CD14-positive monocyte (primary cell): ENCODE results near the gene SPDYE3. TPM values are rescaled to one million over a fixed set of nuclear protein-coding genes. Genes with fewer than 3 reads are reported as not detected.
"Not testable (repeated sequence)": the region's sequence is repeated elsewhere in the genome, so short reads cannot be mapped to it uniquely, and the experiment has no call there.

Experiments used
- DNase-seq, 3 donors: peaks; one replicate each; pipeline ENCODE4 v3.0.0-alpha.2; 2011 to 2022
- H2AFZ ChIP-seq: 2 replicates; pipeline ENCODE4 v1.6.0; 2012; ENCODE audit warnings: mild to moderate bottlenecking, low read depth, low read length, inconsistent platforms; ENCODE audit not compliant: insufficient read depth, poor library complexity, severe bottlenecking
- H3K27ac ChIP-seq, 2 donors: 1 replicate in 1 of 2; 2 replicates in 1 of 2; pipeline ENCODE4 v1.5.1; 2012 to 2013; ENCODE audit warnings: low read length in 2 of 2, control low read depth in 1 of 2, inconsistent platforms in 1 of 2, low read depth in 1 of 2, mild to moderate bottlenecking in 1 of 2
- H3K27me3 ChIP-seq, 2 donors: one replicate each; pipeline versions ENCODE4 v1.6.0 to v1.6.1; 2011 to 2013; ENCODE audit warnings: low read length in 2 of 2; ENCODE audit not compliant: control insufficient read depth in 2 of 2, insufficient read depth in 2 of 2
- H3K36me3 ChIP-seq, 2 donors: replicated peaks in 1 of 2; 1 replicate in 1 of 2; 2 replicates in 1 of 2; pipeline versions ENCODE4 v1.5.1 to v1.6.1; 2012 to 2013; ENCODE audit warnings: low read length in 2 of 2, control low read depth in 1 of 2, inconsistent platforms in 1 of 2, mild to moderate bottlenecking in 1 of 2; ENCODE audit not compliant: insufficient read depth in 2 of 2, control insufficient read depth in 1 of 2
- H3K4me1 ChIP-seq, 2 donors: 1 replicate in 1 of 2; 2 replicates in 1 of 2; pipeline versions ENCODE4 v1.5.1 to v1.6.1; 2012 to 2013; ENCODE audit warnings: low read length in 2 of 2, control low read depth in 1 of 2, inconsistent platforms in 1 of 2, mild to moderate bottlenecking in 1 of 2, moderate library complexity in 1 of 2; ENCODE audit not compliant: insufficient read depth in 2 of 2, control insufficient read depth in 1 of 2
- H3K4me2 ChIP-seq: replicated peaks from 2 replicates; pipeline ENCODE3; 2012; ENCODE audit warnings: low read length, moderate library complexity, mild to moderate bottlenecking; ENCODE audit not compliant: poor library complexity, severe bottlenecking; ENCODE audit errors: extremely low read depth
- H3K4me3 ChIP-seq, 3 experiments: fragments of 200-600 bp in 1 of 3; sonication (generic) in 1 of 3; replicated peaks in 1 of 3; 1 replicate in 2 of 3; 2 replicates in 1 of 3; pipeline ENCODE4 v1.5.1; 2011 to 2013; ENCODE audit warnings: low read length in 3 of 3, mild to moderate bottlenecking in 3 of 3, control low read depth in 2 of 3, low read depth in 2 of 3, inconsistent platforms in 1 of 3, moderate library complexity in 1 of 3
- H3K79me2 ChIP-seq: 2 replicates; pipeline ENCODE4 v1.6.0; 2012; ENCODE audit warnings: mild to moderate bottlenecking, control low read depth, inconsistent platforms, low read length, moderate library complexity; ENCODE audit not compliant: insufficient read depth
- H3K9ac ChIP-seq: 2 replicates; pipeline ENCODE4 v1.6.0; 2017; ENCODE audit warnings: low read length, mild to moderate bottlenecking; ENCODE audit not compliant: insufficient read depth, poor library complexity, severe bottlenecking
- H3K9me3 ChIP-seq, 2 donors: replicated peaks in 1 of 2; 1 replicate in 1 of 2; 2 replicates in 1 of 2; pipeline versions ENCODE4 v1.5.1 to v1.6.1; 2012 to 2013; ENCODE audit warnings: low read length in 2 of 2, control low read depth in 1 of 2; ENCODE audit not compliant: control insufficient read depth in 1 of 2, insufficient read depth in 1 of 2
- H4K20me1 ChIP-seq: 2 replicates; pipeline ENCODE4 v1.6.0; 2012; ENCODE audit warnings: mild to moderate bottlenecking, low read length, control low read depth, moderate library complexity; ENCODE audit not compliant: insufficient read depth
- H3K27ac Mint-ChIP-seq, 7 donors: one replicate each; pipeline ENCODE4 v1.8.0; 2020; ENCODE audit warnings: mild to moderate bottlenecking in 7 of 7, mixed read lengths in 7 of 7, moderate library complexity in 6 of 7, inconsistent platforms in 2 of 7
- H3K27me3 Mint-ChIP-seq, 3 donors: one replicate each; pipeline ENCODE4 v1.8.0; 2021 to 2022; ENCODE audit warnings: low read depth in 3 of 3, mild to moderate bottlenecking in 3 of 3, mixed read lengths in 3 of 3, moderate library complexity in 3 of 3, inconsistent platforms in 1 of 3
- H3K36me3 Mint-ChIP-seq, 2 donors: one replicate each; pipeline ENCODE4 v1.8.0; 2020; ENCODE audit warnings: mixed read lengths in 2 of 2, inconsistent platforms in 1 of 2, mild to moderate bottlenecking in 1 of 2
- H3K4me1 Mint-ChIP-seq: one replicate; pipeline ENCODE4 v1.8.0; 2020; ENCODE audit warnings: mild to moderate bottlenecking, mixed read lengths
- H3K4me3 Mint-ChIP-seq, 2 donors: one replicate each; pipeline ENCODE4 v1.8.0; 2020; ENCODE audit warnings: mild to moderate bottlenecking in 2 of 2, mixed read lengths in 2 of 2, moderate library complexity in 1 of 2
- H3K9me3 Mint-ChIP-seq, 7 donors: one replicate each; pipeline ENCODE4 v1.8.0; 2020 to 2022; ENCODE audit warnings: mixed read lengths in 7 of 7, mild to moderate bottlenecking in 6 of 7, moderate library complexity in 6 of 7, inconsistent platforms in 2 of 7
- WGBS: methylation state at CpG from one replicate; pipeline ENCODE4 v1.1.5; 2013; ENCODE audit warnings: missing lambda C conversion rate; ENCODE audit not compliant: insufficient coverage; 5-methylcytosine and 5-hydroxymethylcytosine counted together
- intact Hi-C, 2 donors: fragments of 100-400 bp; cut with micrococcal nuclease; formaldehyde crosslinking; loops; one replicate each; pipeline versions ENCODE4 v1.15.0 to v1.15.1; 2023
- polyA plus RNA-seq, 3 donors: library from polyadenylated mRNA; depleted of rRNA in 1 of 3; unstranded in 2 of 3; stranded (reverse) in 1 of 3; fragments of 300-500 nt in 2 of 3; fragments of >200 nt in 1 of 3; fragmentation: Illumina TruSeq in 2 of 3; gene quantifications; 1 replicate in 2 of 3; 2 replicates in 1 of 3; pipeline ENCODE4 v1.2.3, GENCODE V29; 2012 to 2021
- TF ChIP-seq, protein P1 (sequence below): fragments of 200-600 bp; IDR thresholded peaks from one replicate; pipeline ENCODE4 v1.8.0; 2022; ENCODE audit warnings: antibody characterized with exemption, mild to moderate bottlenecking

Gene SPDYE3
- polyA plus RNA-seq, 3 donors: 0.58 to 1.2 TPM; not detected in 1

DNA sequence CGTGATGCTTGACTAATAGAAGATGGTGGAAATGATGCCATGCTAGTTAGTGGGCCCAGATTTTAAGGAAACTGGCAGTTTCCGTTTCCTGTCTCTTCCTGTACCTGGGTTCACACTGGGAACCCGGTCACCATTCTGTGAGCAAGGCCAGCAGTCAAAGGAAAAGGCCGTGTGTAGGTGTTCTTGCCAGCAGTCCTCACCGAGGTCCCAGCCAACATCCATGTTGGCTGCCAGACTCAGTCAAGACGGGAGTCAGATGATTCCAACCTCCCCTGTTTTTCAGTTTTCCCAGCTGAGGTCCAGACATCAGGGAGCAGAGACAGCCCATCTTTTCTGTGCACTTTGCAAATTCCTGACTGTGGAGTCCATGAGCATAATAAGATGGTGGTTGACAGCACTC is 35.3 kb downstream of the SPDYE3 start:
- intact Hi-C loops: loop anchor here (10.0 kb wide), 1 partner anchor 68 kb away; no protein-coding TSS in a partner anchor
- Mint-ChIP-seq H3K27me3 (peaks cover 0 to 3% (median 0%) of the 10 kb centered on the region in 3 donors), H3K4me3 (no peak overlapping the region), H3K4me1 (peaks cover 12% of the 10 kb centered on the region), H3K9me3 (peaks cover 0 to 2% (median 0%) of the 10 kb centered on the region in 7 donors), H3K36me3 (peaks cover 62 to 72% of the 10 kb centered on the region in 2 donors), H3K27ac (peak overlapping the region in 2 of 7 donors; percentile 3 to 52)
- TF ChIP-seq, protein P1, sequence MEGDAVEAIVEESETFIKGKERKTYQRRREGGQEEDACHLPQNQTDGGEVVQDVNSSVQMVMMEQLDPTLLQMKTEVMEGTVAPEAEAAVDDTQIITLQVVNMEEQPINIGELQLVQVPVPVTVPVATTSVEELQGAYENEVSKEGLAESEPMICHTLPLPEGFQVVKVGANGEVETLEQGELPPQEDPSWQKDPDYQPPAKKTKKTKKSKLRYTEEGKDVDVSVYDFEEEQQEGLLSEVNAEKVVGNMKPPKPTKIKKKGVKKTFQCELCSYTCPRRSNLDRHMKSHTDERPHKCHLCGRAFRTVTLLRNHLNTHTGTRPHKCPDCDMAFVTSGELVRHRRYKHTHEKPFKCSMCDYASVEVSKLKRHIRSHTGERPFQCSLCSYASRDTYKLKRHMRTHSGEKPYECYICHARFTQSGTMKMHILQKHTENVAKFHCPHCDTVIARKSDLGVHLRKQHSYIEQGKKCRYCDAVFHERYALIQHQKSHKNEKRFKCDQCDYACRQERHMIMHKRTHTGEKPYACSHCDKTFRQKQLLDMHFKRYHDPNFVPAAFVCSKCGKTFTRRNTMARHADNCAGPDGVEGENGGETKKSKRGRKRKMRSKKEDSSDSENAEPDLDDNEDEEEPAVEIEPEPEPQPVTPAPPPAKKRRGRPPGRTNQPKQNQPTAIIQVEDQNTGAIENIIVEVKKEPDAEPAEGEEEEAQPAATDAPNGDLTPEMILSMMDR: no peak
- Histone ChIP-seq H2AFZ (no peak overlapping the region), H3K4me2 (no peak overlapping the region), H3K9me3 (no peaks in the 10 kb centered on the region), H4K20me1 (peaks cover 4% of the 10 kb centered on the region), H3K4me3 (no peak overlapping the region), H3K36me3 (peaks cover 34 to 48% of the 10 kb centered on the region in 2 donors), H3K4me1 (peaks cover 4 to 6% of the 10 kb centered on the region in 2 donors), H3K79me2 (peaks cover 29% of the 10 kb centered on the region), H3K27me3 (no peaks in the 10 kb centered on the region), H3K27ac (no peak overlapping the region), H3K9ac (no peak overlapping the region)
- WGBS: 90% methylated on average over 6 of the region's 6 CpGs
- DNase-seq: no peak

DNA sequence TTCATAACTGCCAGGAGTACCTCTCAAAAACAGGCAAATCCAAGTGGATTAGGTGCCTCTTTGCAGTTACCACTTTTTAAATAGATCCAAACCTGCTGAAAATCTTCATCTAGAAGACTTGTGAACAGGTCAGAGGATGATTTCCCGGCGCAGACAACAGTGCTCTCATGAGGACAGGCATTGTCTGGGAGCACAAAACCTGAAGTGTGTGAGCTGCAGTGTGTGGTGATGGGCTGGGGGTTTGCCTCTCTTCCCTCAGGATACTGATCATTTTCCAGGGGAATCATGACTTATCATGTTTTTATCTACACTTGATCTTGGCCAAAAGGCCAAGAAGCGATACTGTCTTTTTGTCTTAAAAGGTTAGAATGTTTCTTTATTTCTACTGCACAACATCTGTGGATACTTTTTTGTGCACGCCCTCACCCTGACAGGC is 36.6 kb downstream of the SPDYE3 start:
- H2AFZ ChIP-seq, H3K4me3 ChIP-seq, DNase-seq, H3K27me3 Mint-ChIP-seq, H3K9ac ChIP-seq, H3K27ac ChIP-seq, H3K27me3 ChIP-seq, H3K4me3 Mint-ChIP-seq, H4K20me1 ChIP-seq, H3K9me3 ChIP-seq, H3K4me2 ChIP-seq, H3K4me1 ChIP-seq, H3K9me3 Mint-ChIP-seq: not testable (repeated sequence)
- intact Hi-C loops: loop anchor here (10.0 kb wide), 1 partner anchor 69 kb away; no protein-coding TSS in a partner anchor
- 92% methylated on average over 2 of the region's 4 CpGs for WGBS
- H3K4me1 Mint-ChIP-seq: peaks cover 12% of the 10 kb centered on the region
- Histone ChIP-seq H3K36me3 (peaks cover 42 to 55% of the 10 kb centered on the region in 2 donors), H3K79me2 (peaks cover 25% of the 10 kb centered on the region)
- peaks cover 58 to 73% of the 10 kb centered on the region in 2 donors for H3K36me3 Mint-ChIP-seq
- H3K27ac Mint-ChIP-seq: peak overlapping the region in 4 of 7 donors; percentile 25 to 90 (median 86)
